ENCODE results near the gene SNX25.
"Not testable (repeated sequence)": the region's sequence is repeated elsewhere in the genome, so short reads cannot be mapped to it uniquely, and the experiment has no call there.

SNX25 gene

DNA sequence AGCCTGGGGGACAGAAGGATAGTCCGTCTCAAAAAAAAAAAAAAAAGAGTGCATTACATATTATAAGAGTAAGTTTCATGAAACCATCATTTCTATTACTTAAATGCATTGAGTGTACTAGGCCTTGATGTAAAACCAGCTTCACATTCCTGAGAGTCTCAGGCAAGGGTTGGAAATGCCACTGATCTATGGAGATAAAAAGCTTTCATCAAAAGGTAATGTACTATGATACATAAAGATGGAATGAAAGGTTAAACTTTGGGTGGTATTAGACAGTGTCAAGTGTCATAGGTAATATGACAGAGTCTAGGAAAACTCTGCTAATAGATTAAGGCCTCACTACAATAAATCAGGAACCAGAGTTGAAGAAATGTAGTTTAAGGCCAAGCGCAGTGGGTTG is 13.0 kb upstream of the SNX25 start:
- TF ChIP-seq, protein P1, sequence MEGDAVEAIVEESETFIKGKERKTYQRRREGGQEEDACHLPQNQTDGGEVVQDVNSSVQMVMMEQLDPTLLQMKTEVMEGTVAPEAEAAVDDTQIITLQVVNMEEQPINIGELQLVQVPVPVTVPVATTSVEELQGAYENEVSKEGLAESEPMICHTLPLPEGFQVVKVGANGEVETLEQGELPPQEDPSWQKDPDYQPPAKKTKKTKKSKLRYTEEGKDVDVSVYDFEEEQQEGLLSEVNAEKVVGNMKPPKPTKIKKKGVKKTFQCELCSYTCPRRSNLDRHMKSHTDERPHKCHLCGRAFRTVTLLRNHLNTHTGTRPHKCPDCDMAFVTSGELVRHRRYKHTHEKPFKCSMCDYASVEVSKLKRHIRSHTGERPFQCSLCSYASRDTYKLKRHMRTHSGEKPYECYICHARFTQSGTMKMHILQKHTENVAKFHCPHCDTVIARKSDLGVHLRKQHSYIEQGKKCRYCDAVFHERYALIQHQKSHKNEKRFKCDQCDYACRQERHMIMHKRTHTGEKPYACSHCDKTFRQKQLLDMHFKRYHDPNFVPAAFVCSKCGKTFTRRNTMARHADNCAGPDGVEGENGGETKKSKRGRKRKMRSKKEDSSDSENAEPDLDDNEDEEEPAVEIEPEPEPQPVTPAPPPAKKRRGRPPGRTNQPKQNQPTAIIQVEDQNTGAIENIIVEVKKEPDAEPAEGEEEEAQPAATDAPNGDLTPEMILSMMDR (IDR thresholded peaks at IDR 0.05; ENCODE audit: insufficient read depth, low read depth, low read length, missing control alignments): no peak
- no peak overlapping the region for H3K4me3 ChIP-seq (ENCODE audit: low read depth, low read length)
- DNase-seq (ENCODE audit: low read depth): no peak

DNA sequence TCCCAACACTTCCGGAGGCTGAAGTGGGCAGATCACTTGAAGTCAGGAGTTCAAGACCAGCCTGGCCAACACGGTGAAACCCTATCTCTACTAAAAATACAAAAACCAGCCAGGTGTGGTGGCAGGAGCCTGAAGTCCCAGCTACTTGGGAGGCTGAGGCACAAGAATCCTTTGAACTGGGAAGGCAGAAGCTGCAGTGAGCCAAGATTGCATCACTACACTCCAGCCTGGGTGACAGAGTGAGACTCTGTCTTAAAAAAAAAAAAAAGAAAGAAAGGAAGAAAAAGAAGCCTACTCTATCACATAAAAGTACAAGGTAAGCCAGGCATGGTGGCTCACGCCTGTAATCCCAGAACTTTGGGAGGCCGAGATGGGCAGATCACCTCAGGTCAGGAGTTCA is 11.2 kb upstream of the SNX25 start:
- H3K4me3 ChIP-seq (ENCODE audit: low read depth, low read length): not testable (repeated sequence)

DNA sequence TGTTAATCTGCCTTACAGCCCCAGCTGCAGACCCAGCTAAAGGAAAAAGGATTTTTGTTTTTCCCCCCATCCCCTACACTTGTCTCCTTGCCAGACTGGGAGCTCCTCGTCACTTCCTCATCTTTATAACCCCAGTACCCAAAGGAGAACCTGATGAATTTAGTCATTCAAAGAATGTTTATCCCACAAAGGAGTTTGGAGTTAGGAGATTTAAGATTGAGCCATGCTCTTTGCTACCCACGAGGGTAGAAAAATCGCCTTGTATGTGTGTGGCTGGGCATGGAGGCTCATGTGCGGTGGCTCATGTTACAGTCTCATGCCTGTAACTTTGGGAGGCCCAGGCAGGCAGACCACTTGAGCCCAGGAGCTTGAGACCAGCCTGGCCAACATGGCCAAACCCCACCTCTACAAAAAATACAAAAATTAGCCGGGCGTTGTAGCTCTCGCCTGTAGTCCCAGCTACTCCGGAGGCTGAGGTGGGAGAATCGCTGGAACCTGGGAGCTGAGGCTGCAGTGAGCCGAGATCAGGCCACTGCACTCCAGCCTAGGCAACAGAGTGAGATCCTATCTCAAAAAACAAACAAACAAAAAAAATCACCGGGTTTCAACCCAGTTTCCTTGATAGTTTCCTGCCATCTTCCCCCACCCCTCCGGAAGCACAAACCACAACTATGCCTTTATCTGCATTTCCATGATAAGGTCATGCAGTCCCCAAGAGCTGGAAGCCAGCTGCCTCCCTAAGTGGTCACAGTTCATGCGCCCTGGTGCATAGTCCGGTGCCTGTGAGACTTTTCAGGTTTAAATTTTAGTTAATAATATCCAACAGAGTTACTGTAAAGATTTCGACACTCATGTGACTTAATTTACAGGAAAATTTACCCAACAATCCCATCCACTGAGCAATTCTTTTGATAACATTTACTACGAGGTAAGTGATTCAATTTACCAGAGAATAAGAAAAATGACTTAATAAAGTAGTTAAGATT is 7.1 kb upstream of the SNX25 start:
- peak; percentile 50 for DNase-seq (ENCODE audit: low read depth)
- TF ChIP-seq, protein P1 (IDR thresholded peaks at IDR 0.05; ENCODE audit: insufficient read depth, low read depth, low read length, missing control alignments): no peak
- H3K4me3 ChIP-seq (ENCODE audit: low read depth, low read length): peak overlapping the region; percentile 88

More for the DNA sequence above, 11.2 kb upstream of the SNX25 start:
- not testable (repeated sequence) for DNase-seq (ENCODE audit: low read depth)

DNA sequence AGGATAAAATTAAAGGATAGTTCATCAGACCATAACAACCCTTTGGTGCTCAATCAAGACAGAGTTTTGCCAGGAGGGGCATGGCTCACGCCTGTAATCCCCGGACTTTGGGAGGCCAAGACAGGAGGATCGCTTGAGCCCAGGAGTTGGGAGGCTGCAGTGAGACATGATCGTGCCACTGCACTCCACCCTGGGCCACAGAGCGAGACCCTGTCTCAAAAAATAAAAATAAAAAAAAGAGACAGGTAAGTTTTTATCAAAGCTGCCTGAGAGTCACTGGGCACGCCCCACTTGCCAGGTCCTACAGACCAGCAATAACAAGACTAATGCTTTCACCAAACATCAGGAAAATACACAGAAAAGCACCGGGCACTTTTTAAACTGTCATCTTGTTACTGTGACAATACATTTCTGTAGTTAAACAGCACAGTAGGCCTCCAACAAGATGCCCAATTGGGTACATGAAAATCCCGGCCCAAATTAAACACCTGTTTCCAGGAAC is 6.4 kb upstream of the SNX25 start:
- DNase-seq (ENCODE audit: low read depth): no peak
- TF ChIP-seq, protein P1 (IDR thresholded peaks at IDR 0.05; ENCODE audit: insufficient read depth, low read depth, low read length, missing control alignments): no peak
- peak overlapping the region; percentile 88 for H3K4me3 ChIP-seq (ENCODE audit: low read depth, low read length)

DNA sequence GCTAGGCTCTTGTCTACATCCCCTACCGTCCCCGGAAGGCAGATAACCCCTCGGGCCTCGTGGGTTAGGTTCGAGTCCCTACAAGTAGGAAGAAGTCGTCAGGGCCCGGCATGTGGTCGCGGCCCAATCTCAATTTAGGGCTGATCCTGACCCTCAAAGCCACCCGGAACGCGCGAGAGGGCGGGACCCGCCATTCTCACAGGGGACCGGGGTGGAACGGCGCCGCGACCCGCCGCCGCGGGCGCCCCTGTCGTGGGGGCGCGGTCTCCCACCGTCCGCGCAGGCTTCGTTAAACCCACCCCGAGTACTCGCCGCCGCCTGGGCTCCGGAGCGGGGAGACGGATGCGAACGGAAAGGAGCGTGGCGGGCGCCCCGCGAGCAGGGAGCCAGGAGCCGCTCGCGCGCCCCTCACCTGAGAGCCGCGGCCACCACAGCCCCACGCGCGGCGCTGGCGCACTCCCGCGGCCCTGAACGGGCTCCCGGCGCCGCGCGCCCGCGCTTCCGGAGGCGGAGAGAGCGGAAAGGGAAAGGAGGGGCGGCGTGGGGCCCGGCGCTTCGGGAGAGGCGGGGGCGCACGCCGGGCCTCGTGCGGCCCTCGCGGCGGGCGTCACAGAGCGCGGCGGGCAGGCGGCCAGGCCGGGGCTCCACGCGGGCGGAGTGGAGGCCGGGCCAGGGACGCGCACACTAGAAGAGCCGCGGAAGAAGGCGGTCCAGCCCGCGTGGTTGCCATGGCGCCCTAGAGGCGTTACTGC is 5.7 kb upstream of the SNX25 start, which contains the start of gene CFAP97:
TSS of gene CFAP97 (minus strand) at position 515 of the 752 bp plus-strand sequence. CDS start 12,804 bp downstream, outside the sequence.
- H3K4me3 ChIP-seq (ENCODE audit: low read depth, low read length): peak within 1 kb of the TSS; percentile 88

DNA sequence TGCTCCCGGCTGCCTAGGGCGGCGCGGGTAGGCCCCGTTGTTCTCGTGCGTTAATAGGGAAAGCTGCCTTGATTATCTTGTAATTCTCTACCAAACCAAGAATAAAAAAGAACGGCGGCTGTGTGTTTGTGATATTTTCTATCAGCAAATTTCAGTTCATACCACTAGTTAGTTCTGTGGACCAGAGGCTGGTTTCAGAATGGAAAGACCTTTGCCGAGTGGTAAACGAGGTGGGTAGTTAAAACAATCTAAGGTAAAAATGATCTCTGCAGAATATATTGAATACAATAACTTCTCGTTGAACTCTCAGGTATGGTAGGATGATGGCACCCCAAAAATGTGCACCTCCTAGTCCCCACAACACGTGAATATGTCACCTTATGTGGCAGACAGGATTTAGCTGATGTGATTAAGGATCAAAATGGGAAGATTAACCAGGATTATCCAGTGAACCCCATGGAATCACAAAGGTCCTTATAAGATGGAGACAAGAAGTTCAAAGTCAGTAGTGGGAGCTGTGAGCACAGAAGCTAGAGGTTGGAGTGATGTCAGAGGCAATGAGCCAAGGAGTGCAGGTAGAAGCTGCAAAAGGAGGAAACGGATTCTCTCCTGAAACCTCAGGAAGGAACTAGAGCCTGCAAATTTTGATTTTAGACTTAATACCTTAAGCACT is 5.0 kb upstream of the SNX25 start:
- peak; percentile 53 for DNase-seq (ENCODE audit: low read depth)
- TF ChIP-seq, protein P1 (IDR thresholded peaks at IDR 0.05; ENCODE audit: insufficient read depth, low read depth, low read length, missing control alignments): no peak
- peak overlapping the region; percentile 88 for H3K4me3 ChIP-seq (ENCODE audit: low read depth, low read length)

More for the DNA sequence above, 5.7 kb upstream of the SNX25 start, which contains the start of gene CFAP97:
- TF ChIP-seq, protein P1 (IDR thresholded peaks at IDR 0.05; ENCODE audit: insufficient read depth, low read depth, low read length, missing control alignments): no peak
- peak; percentile 91 for DNase-seq (ENCODE audit: low read depth)

DNA sequence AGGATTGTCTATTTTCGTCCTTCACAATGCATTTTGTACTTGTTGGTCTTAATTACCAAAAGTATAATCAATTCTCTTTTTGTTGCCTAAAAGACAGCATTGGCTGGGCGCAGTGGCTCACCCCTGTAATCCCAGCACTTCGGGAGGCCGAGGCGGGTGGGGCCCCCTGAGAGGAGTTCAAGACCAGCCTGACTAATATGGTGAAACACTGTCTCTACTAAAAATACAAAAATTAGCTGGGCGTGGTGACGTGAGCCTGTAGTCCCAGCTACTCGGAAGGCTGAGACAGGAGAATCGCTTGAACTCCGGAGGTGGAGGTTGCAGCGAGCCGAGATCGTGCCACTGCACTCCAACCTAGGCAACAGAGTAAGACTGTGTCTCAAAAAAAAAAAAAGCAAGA is 4.3 kb upstream of the SNX25 start:
- DNase-seq (ENCODE audit: low read depth): peak; percentile 80
- H3K4me3 ChIP-seq (ENCODE audit: low read depth, low read length): peak overlapping the region; percentile 88

Data from GM12865 (cell line).